Measurements from ENCODE around the gene PARVG. TPM values are rescaled to one million over a fixed set of nuclear protein-coding genes. Genes with fewer than 3 reads are reported as not detected.

PARVG gene
- polyA plus RNA-seq, 1 donor (not counting 4 experiments of a cell fraction or from before 2014, with no cell fraction given), result not detected

DNA sequence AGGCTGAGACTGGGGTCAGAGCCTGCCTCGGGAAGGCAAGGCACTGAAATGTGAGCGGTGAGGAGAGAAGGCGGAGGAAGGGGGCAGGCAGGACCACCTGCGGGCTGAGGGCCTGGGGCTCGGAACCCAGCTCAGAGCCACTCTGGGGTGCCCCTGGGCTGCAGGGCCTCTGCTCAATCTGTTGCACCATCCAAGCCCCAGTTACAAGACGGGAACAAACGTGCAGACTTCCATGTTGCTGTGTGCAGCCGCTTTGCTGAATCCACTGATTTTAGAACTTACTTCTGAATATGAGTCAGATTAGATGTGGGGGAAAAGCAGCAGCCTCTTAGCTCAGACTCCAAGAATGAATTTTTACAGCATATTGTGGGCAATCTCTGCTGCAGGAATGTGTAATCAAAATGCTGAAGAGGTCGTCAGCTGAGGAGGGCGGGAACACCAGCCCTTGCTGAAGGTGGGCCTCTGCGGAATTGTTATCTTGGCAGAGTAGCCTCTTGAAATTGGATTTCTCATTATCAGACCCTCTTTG lies 21.6 kb downstream of the PARVG start:
- TF ChIP-seq EZH2 (IDR thresholded peaks at IDR 0.05; ENCODE audit: low read length), result no peak
- TF ChIP-seq, protein P1, sequence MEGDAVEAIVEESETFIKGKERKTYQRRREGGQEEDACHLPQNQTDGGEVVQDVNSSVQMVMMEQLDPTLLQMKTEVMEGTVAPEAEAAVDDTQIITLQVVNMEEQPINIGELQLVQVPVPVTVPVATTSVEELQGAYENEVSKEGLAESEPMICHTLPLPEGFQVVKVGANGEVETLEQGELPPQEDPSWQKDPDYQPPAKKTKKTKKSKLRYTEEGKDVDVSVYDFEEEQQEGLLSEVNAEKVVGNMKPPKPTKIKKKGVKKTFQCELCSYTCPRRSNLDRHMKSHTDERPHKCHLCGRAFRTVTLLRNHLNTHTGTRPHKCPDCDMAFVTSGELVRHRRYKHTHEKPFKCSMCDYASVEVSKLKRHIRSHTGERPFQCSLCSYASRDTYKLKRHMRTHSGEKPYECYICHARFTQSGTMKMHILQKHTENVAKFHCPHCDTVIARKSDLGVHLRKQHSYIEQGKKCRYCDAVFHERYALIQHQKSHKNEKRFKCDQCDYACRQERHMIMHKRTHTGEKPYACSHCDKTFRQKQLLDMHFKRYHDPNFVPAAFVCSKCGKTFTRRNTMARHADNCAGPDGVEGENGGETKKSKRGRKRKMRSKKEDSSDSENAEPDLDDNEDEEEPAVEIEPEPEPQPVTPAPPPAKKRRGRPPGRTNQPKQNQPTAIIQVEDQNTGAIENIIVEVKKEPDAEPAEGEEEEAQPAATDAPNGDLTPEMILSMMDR (optimal IDR thresholded peaks at IDR 0.05 in 1 of 3, IDR thresholded peaks at IDR 0.05 in 1 of 3, conservative IDR thresholded peaks at IDR 0.05 in 1 of 3; ENCODE audit: extremely low read depth in 1 of 3, insufficient read depth in 2 of 3, low read length in 3 of 3), result no peak
- Histone ChIP-seq H3K9me3 (ENCODE audit: control insufficient read depth, low read depth, low read length) (no peaks in the 10 kb centered on the region), H3K4me1 (ENCODE audit: control insufficient read depth, extremely low read depth, insufficient read depth, low read length) (no peaks in the 10 kb centered on the region), H3K79me2 (ENCODE audit: control insufficient read depth, insufficient read depth, low read length) (no peaks in the 10 kb centered on the region), H3K36me3 (ENCODE audit: control insufficient read depth in 2 of 2, extremely low read depth in 1 of 2, insufficient read depth in 2 of 2, low read length in 2 of 2) (no peaks in the 10 kb centered on the region), H4K20me1 (ENCODE audit: control insufficient read depth, extremely low read depth, insufficient read depth, low read length) (no peaks in the 10 kb centered on the region), H3K27ac (ENCODE audit: control insufficient read depth, insufficient read depth, low read length) (no peak overlapping the region), H3K9ac (ENCODE audit: control insufficient read depth, extremely low read depth, insufficient read depth, low read length) (no peak overlapping the region), H3K9me1 (ENCODE audit: control insufficient read depth, extremely low read depth, insufficient read depth, low read length) (no peaks in the 10 kb centered on the region), H3K4me2 (ENCODE audit: control insufficient read depth, extremely low read depth, insufficient read depth, low read depth, low read length) (no peak overlapping the region), H2AFZ (ENCODE audit: control insufficient read depth, low read length) (no peak overlapping the region), H3K27me3 (ENCODE audit: control insufficient read depth, extremely low read depth, insufficient read depth, low read length) (peaks cover 18% of the 10 kb centered on the region), H3K4me3 (ENCODE audit: control insufficient read depth in 2 of 3, extremely low read depth in 1 of 3, insufficient read depth in 2 of 3, low read depth in 1 of 3, low read length in 3 of 3) (no peak overlapping the region)
- FAIRE-seq, result no peak
- dilution Hi-C loops (cut with MboI; ENCODE audit: extremely low pct_ligation_motif_present, low sequenced_read_pairs), result no loop called here
- no peak for DNase-seq (ENCODE audit: low read depth, low spot score)

DNA sequence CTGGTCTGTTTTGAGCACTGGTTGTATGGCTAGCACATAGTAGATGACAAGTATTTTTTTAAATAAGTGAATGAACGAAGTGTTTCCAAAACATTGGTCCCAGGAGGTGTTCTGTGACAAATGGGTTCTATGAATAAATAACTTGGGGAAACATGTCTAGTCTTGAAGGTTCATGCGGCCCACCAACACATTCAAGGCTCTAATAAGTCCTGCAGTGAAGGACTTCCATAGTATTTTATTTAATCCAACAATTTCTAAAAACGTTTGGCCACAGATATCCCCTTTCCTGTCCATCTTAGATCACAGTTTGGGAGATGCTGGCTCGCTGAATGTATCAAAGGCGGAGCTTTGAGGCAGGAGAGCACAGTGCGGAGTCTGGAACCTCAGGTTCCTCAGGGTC lies 22.5 kb downstream of the PARVG start:
- TF ChIP-seq, protein P1 (optimal IDR thresholded peaks at IDR 0.05 in 1 of 3, IDR thresholded peaks at IDR 0.05 in 1 of 3, conservative IDR thresholded peaks at IDR 0.05 in 1 of 3; ENCODE audit: extremely low read depth in 1 of 3, insufficient read depth in 2 of 3, low read length in 3 of 3), result no peak
- no peak for TF ChIP-seq EZH2 (IDR thresholded peaks at IDR 0.05; ENCODE audit: low read length)
- H3K4me1 ChIP-seq (ENCODE audit: control insufficient read depth, extremely low read depth, insufficient read depth, low read length), result no peaks in the 10 kb centered on the region
- H3K79me2 ChIP-seq (ENCODE audit: control insufficient read depth, insufficient read depth, low read length), result no peaks in the 10 kb centered on the region
- no peaks in the 10 kb centered on the region for H3K9me3 ChIP-seq (ENCODE audit: control insufficient read depth, low read depth, low read length)
- DNase-seq (ENCODE audit: low read depth, low spot score), result no peak
- no peaks in the 10 kb centered on the region for H3K9me1 ChIP-seq (ENCODE audit: control insufficient read depth, extremely low read depth, insufficient read depth, low read length)
- H3K4me3 ChIP-seq (ENCODE audit: control insufficient read depth in 2 of 3, extremely low read depth in 1 of 3, insufficient read depth in 2 of 3, low read depth in 1 of 3, low read length in 3 of 3), result no peak overlapping the region
- no peak overlapping the region for H2AFZ ChIP-seq (ENCODE audit: control insufficient read depth, low read length)
- H4K20me1 ChIP-seq (ENCODE audit: control insufficient read depth, extremely low read depth, insufficient read depth, low read length), result no peaks in the 10 kb centered on the region
- no peaks in the 10 kb centered on the region for H3K36me3 ChIP-seq (ENCODE audit: control insufficient read depth in 2 of 2, extremely low read depth in 1 of 2, insufficient read depth in 2 of 2, low read length in 2 of 2)
- no peak overlapping the region for H3K27ac ChIP-seq (ENCODE audit: control insufficient read depth, insufficient read depth, low read length)
- dilution Hi-C loops (cut with MboI; ENCODE audit: extremely low pct_ligation_motif_present, low sequenced_read_pairs), result no loop called here
- no peak overlapping the region for H3K4me2 ChIP-seq (ENCODE audit: control insufficient read depth, extremely low read depth, insufficient read depth, low read depth, low read length)
- no peak overlapping the region for H3K9ac ChIP-seq (ENCODE audit: control insufficient read depth, extremely low read depth, insufficient read depth, low read length)
- FAIRE-seq, result no peak
- peaks cover 23% of the 10 kb centered on the region for H3K27me3 ChIP-seq (ENCODE audit: control insufficient read depth, extremely low read depth, insufficient read depth, low read length)

All from keratinocyte (primary cell).